ENCODE measurements around the gene SMYD3. TPM values are rescaled to one million over a fixed set of nuclear protein-coding genes. Genes with fewer than 3 reads are reported as not detected.

SMYD3 gene
- total RNA-seq, 1 experiment from 2014 or later = 17.4 TPM

DNA sequence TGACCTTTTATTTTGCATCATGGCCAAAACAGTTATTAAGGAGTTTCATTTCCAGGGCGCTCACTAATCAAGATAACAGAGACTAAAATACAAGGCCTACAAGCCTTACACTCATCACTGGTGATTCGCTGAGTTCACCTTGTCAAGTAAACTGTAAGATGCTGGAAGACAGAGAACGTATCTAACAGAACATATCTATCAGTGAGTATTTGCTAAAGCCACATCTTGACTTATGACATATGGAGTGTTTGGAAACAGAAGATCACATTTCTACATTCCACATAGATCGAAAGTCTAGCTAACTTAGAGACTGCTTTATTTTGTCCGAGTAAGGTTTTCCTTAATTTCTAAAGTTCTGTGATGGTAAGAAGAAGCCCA lies 506.5 kb downstream of the SMYD3 start:
- TF ChIP-seq, protein P1, sequence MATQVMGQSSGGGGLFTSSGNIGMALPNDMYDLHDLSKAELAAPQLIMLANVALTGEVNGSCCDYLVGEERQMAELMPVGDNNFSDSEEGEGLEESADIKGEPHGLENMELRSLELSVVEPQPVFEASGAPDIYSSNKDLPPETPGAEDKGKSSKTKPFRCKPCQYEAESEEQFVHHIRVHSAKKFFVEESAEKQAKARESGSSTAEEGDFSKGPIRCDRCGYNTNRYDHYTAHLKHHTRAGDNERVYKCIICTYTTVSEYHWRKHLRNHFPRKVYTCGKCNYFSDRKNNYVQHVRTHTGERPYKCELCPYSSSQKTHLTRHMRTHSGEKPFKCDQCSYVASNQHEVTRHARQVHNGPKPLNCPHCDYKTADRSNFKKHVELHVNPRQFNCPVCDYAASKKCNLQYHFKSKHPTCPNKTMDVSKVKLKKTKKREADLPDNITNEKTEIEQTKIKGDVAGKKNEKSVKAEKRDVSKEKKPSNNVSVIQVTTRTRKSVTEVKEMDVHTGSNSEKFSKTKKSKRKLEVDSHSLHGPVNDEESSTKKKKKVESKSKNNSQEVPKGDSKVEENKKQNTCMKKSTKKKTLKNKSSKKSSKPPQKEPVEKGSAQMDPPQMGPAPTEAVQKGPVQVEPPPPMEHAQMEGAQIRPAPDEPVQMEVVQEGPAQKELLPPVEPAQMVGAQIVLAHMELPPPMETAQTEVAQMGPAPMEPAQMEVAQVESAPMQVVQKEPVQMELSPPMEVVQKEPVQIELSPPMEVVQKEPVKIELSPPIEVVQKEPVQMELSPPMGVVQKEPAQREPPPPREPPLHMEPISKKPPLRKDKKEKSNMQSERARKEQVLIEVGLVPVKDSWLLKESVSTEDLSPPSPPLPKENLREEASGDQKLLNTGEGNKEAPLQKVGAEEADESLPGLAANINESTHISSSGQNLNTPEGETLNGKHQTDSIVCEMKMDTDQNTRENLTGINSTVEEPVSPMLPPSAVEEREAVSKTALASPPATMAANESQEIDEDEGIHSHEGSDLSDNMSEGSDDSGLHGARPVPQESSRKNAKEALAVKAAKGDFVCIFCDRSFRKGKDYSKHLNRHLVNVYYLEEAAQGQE (IDR thresholded peaks at IDR 0.05; ENCODE audit: insufficient read depth in 1 of 2, low read depth in 2 of 2, low read length in 1 of 2) = no peak
- no peak overlapping the region for H3K27ac ChIP-seq (ENCODE audit: low read length)
- H3K27me3 ChIP-seq (ENCODE audit: control insufficient read depth, insufficient read depth, low read length) = no peaks in the 10 kb centered on the region
- no peaks in the 10 kb centered on the region for H3K9me3 ChIP-seq (ENCODE audit: control insufficient read depth, insufficient read depth, low read depth, low read length)
- H3K4me1 ChIP-seq (ENCODE audit: control insufficient read depth, insufficient read depth, low read length) = peaks cover 4% of the 10 kb centered on the region; the same call in 1 of the 2 replicates
- DNase-seq (ENCODE audit: low read depth, low spot score) (no peak), ATAC-seq (no peak)
- intact Hi-C loops (cut with micrococcal nuclease; ENCODE audit: unreplicated experiment) = no loop called here
- no peaks in the 10 kb centered on the region for H3K36me3 ChIP-seq (ENCODE audit: control insufficient read depth, insufficient read depth, low read length)
- CTCF ChIA-PET = no interaction called here
- H3K4me3 ChIP-seq (ENCODE audit: low read depth in 2 of 2, low read length in 2 of 2) = no peak overlapping the region
- BruUV-seq (replicated peaks) = no TSS peak
- in situ Hi-C loops (cut with HindIII; ENCODE audit: low pct_unique_long_range_greater_than_20kb, low sequenced_read_pairs) = no loop called here
- POLR2A ChIA-PET = no interaction called here

DNA sequence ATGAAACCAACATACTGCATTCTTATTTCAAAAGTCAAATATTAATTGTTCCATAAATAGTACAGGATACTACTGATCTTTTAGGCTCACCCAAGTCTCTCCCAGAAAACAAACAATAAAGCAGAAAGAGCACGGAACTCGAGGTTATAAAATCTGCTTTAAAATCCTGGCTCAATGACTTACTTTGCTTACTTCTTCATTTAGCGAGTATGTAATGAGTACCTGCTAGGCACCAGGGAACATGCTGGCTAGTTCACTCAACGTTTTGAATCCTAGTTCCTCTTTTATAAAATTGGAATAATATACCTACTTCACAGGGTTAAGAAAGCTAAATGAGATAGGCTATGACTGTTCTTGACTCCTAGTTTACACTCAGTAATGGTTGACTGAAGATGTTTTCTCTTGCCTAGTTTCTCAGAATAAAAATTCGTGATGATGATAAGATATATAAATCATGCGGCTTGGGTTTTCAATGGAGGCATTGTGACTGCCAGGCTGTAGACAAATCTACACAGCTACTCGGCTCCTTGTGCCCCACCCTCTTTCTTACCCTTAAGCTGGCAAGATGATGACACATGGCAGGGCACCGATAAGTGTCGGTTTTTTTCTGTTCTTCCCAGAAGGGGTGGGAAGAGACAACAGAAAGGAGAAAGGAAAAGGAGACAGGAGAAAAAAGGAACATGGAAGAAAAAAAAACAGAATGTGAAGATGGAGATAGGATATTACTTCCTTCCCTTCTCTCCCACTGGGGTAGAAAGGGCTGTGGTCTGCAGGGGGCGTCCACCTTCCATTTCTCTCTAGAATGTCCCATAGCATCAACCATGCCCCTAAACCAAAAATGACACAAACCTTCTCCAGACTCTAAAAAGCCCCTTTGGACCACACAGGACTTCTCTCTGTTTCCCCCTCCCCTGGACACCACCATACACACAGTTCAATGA lies 507.1 kb downstream of the SMYD3 start:
- in situ Hi-C loops (cut with HindIII; ENCODE audit: low pct_unique_long_range_greater_than_20kb, low sequenced_read_pairs) = no loop called here
- TF ChIP-seq POLR2AphosphoS5 (IDR thresholded peaks at IDR 0.05; ENCODE audit: low read depth, low read length) = no peak
- TF ChIP-seq, protein P2, sequence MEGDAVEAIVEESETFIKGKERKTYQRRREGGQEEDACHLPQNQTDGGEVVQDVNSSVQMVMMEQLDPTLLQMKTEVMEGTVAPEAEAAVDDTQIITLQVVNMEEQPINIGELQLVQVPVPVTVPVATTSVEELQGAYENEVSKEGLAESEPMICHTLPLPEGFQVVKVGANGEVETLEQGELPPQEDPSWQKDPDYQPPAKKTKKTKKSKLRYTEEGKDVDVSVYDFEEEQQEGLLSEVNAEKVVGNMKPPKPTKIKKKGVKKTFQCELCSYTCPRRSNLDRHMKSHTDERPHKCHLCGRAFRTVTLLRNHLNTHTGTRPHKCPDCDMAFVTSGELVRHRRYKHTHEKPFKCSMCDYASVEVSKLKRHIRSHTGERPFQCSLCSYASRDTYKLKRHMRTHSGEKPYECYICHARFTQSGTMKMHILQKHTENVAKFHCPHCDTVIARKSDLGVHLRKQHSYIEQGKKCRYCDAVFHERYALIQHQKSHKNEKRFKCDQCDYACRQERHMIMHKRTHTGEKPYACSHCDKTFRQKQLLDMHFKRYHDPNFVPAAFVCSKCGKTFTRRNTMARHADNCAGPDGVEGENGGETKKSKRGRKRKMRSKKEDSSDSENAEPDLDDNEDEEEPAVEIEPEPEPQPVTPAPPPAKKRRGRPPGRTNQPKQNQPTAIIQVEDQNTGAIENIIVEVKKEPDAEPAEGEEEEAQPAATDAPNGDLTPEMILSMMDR (IDR thresholded peaks at IDR 0.05) = no peak
- TF ChIP-seq SIN3A (IDR thresholded peaks at IDR 0.05; ENCODE audit: borderline replicate concordance, insufficient read depth, low read depth, low read length) = no peak
- TF ChIP-seq, protein P1 (IDR thresholded peaks at IDR 0.05; ENCODE audit: insufficient read depth in 1 of 2, low read depth in 2 of 2, low read length in 1 of 2) = no peak
- TF ChIP-seq TCF7L2 (IDR thresholded peaks at IDR 0.05; ENCODE audit: low read depth, low read length) = no peak
- DNase-seq (ENCODE audit: low read depth, low spot score) (no peak), ATAC-seq (no peak)
- intact Hi-C loops (cut with micrococcal nuclease; ENCODE audit: unreplicated experiment) = no loop called here
- BruUV-seq (replicated peaks) = no TSS peak
- no peaks in the 10 kb centered on the region for H3K27me3 ChIP-seq (ENCODE audit: control insufficient read depth, insufficient read depth, low read length)
- ChIA-PET CTCF (no interaction called here), POLR2A (no interaction called here)
- H3K36me3 ChIP-seq (ENCODE audit: control insufficient read depth, insufficient read depth, low read length) = no peaks in the 10 kb centered on the region
- no peak overlapping the region for H3K27ac ChIP-seq (ENCODE audit: low read length)
- peaks cover 4% of the 10 kb centered on the region; the same call in 1 of the 2 replicates for H3K4me1 ChIP-seq (ENCODE audit: control insufficient read depth, insufficient read depth, low read length)
- no peaks in the 10 kb centered on the region for H3K9me3 ChIP-seq (ENCODE audit: control insufficient read depth, insufficient read depth, low read depth, low read length)
- H3K4me3 ChIP-seq (ENCODE audit: low read depth in 2 of 2, low read length in 2 of 2) = no peak overlapping the region

All from Panc1 (cell line).